IMR-90 (cell line): Measurements from ENCODE around the gene ASTN2. TPM values are rescaled to one million over a fixed set of nuclear protein-coding genes. Genes with fewer than 3 reads are reported as not detected.

Experiments used
- ATAC-seq: fragments of 200-7000 bp; cut with Tn5 transposase; 2 replicates; pipeline ENCODE4 v1.9.1; 2020; ENCODE audit warnings: low read depth, mild to moderate bottlenecking, moderate library complexity
- BruUV-seq: library from RNA; stranded (reverse); fragments of 400-500 nt; replicated peaks from 2 replicates; lab custom pipeline; 2021; lab: Mats Ljungman, UMichigan
- CTCF ChIA-PET: fragments of 300-600 bp; formaldehyde crosslinking; extraction: SDS; loops from one replicate; lab custom pipeline; 2021; ENCODE audit warnings: antibody characterized with exemption; lab: Yijun Ruan, JAX
- POLR2A ChIA-PET: fragments of 300-600 bp; sonication (Branson Sonifier 250); formaldehyde crosslinking; loops from one replicate; lab custom pipeline; 2022; ENCODE audit warnings: antibody characterized with exemption; ENCODE audit not compliant: unreplicated experiment; lab: Charles Lee
- DNase-seq: peaks from one replicate; pipeline ENCODE4 v3.0.0; 2013
- H2AFZ ChIP-seq: replicated peaks from 2 replicates; pipeline ENCODE3; 2013; ENCODE audit warnings: low read length, mild to moderate bottlenecking; ENCODE audit not compliant: poor library complexity
- H2AK5ac ChIP-seq: 2 replicates; pipeline ENCODE4 v1.6.1; 2013; ENCODE audit warnings: low read depth, low read length, inconsistent platforms
- H2AK9ac ChIP-seq: replicated peaks from 2 replicates; pipeline ENCODE3; 2013; ENCODE audit warnings: mild to moderate bottlenecking, low read depth, low read length, moderate library complexity; ENCODE audit not compliant: poor library complexity
- H2BK120ac ChIP-seq: 2 replicates; pipeline ENCODE4 v1.6.1; 2013; ENCODE audit warnings: low read depth, low read length, inconsistent platforms
- H2BK15ac ChIP-seq: 3 replicates; pipeline ENCODE4 v1.6.1; 2013; ENCODE audit warnings: low read depth, low read length, inconsistent platforms
- H2BK20ac ChIP-seq: 2 replicates; pipeline ENCODE4 v1.6.1; 2013; ENCODE audit warnings: low read depth, mild to moderate bottlenecking, inconsistent platforms, low read length, moderate library complexity
- H2BK5ac ChIP-seq: 2 replicates; pipeline ENCODE4 v1.6.1; 2013; ENCODE audit warnings: mild to moderate bottlenecking, low read depth, low read length, inconsistent platforms; ENCODE audit not compliant: poor library complexity, severe bottlenecking
- H3K14ac ChIP-seq: replicated peaks from 2 replicates; pipeline ENCODE4 v1.6.1; 2013; ENCODE audit warnings: low read depth, low read length, inconsistent platforms
- H3K18ac ChIP-seq: 2 replicates; pipeline ENCODE4 v1.6.1; 2013; ENCODE audit warnings: low read depth, low read length, control low read depth
- H3K23ac ChIP-seq: 2 replicates; pipeline ENCODE4 v1.6.1; 2013; ENCODE audit warnings: low read depth, low read length, inconsistent platforms
- H3K27ac ChIP-seq: 2 replicates; pipeline ENCODE4 v1.5.1; 2013; ENCODE audit warnings: mild to moderate bottlenecking, control low read depth, low read length; ENCODE audit not compliant: insufficient read depth
- H3K27me3 ChIP-seq: 2 replicates; pipeline ENCODE4 v1.6.1; 2013; ENCODE audit warnings: low read length; ENCODE audit not compliant: control insufficient read depth, insufficient read depth
- H3K36me3 ChIP-seq: 2 replicates; pipeline ENCODE4 v1.6.1; 2013; ENCODE audit warnings: low read length, mixed read lengths; ENCODE audit not compliant: control insufficient read depth, insufficient read depth
- H3K4ac ChIP-seq: 2 replicates; pipeline ENCODE4 v1.6.1; 2013; ENCODE audit warnings: low read depth, low read length, inconsistent platforms
- H3K4me1 ChIP-seq: 2 replicates; pipeline ENCODE4 v1.6.1; 2013; ENCODE audit warnings: low read length, mixed read lengths; ENCODE audit not compliant: control insufficient read depth, insufficient read depth
- H3K4me2 ChIP-seq: 2 replicates; pipeline ENCODE4 v1.6.1; 2013; ENCODE audit warnings: low read depth, mild to moderate bottlenecking, control low read depth, low read length, moderate library complexity
- H3K4me3 ChIP-seq: 2 replicates; pipeline ENCODE4 v1.5.1; 2013; ENCODE audit warnings: low read depth, mild to moderate bottlenecking, control low read depth, low read length, moderate library complexity; ENCODE audit not compliant: insufficient read depth
- H3K56ac ChIP-seq: 2 replicates; pipeline ENCODE4 v1.6.1; 2013; ENCODE audit warnings: low read length, inconsistent platforms; ENCODE audit not compliant: insufficient read depth; ENCODE audit errors: extremely low read depth
- H3K79me1 ChIP-seq, 2 experiments: 2 replicates each; pipeline ENCODE4 v1.6.1; 2013; ENCODE audit warnings: low read length in 2 of 2, inconsistent platforms in 1 of 2, low read depth in 1 of 2
- H3K9ac ChIP-seq: 2 replicates; pipeline ENCODE4 v1.6.1; 2013; ENCODE audit warnings: low read depth, low read length, control low read depth
- H3K9me1 ChIP-seq: 2 replicates; pipeline ENCODE4 v1.6.1; 2013; ENCODE audit warnings: low read length, inconsistent platforms; ENCODE audit not compliant: insufficient read depth
- H3K9me3 ChIP-seq: 2 replicates; pipeline ENCODE4 v1.6.1; 2013; ENCODE audit warnings: low read length; ENCODE audit not compliant: control insufficient read depth, insufficient read depth
- H4K20me1 ChIP-seq: 2 replicates; pipeline ENCODE4 v1.6.1; 2013; ENCODE audit warnings: low read length, inconsistent platforms; ENCODE audit not compliant: insufficient read depth
- H4K5ac ChIP-seq: 2 replicates; pipeline ENCODE4 v1.6.1; 2013; ENCODE audit warnings: mild to moderate bottlenecking, low read depth, low read length, control low read depth
- H4K8ac ChIP-seq, 2 experiments: 2 replicates each; pipeline ENCODE4 v1.6.1; 2013; ENCODE audit warnings: low read depth in 2 of 2, low read length in 2 of 2, control low read depth in 1 of 2, inconsistent platforms in 1 of 2
- H4K91ac ChIP-seq: 2 replicates; pipeline ENCODE4 v1.6.1; 2013; ENCODE audit warnings: low read depth, low read length, inconsistent platforms; ENCODE audit not compliant: insufficient read depth
- BHLHE40 ChIP-seq: fragments of 150-350 bp; IDR thresholded peaks from 2 replicates; pipeline ENCODE4 v1.6.1; 2016; ENCODE audit warnings: mild to moderate bottlenecking, low read depth, low read length
- CHD1 ChIP-seq: IDR thresholded peaks from 2 replicates; pipeline ENCODE4 v1.6.1; 2012; ENCODE audit warnings: low read depth, low read length, improper control_type of control experiment
- FOS ChIP-seq: fragments of 150-350 bp; IDR thresholded peaks from 2 replicates; pipeline ENCODE4 v1.6.1; 2016; ENCODE audit warnings: low read depth, low read length
- MAFK ChIP-seq: IDR thresholded peaks from 2 replicates; pipeline ENCODE4 v1.6.1; 2012; ENCODE audit warnings: low read depth, low read length, improper control_type of control experiment
- MAZ ChIP-seq: IDR thresholded peaks from 2 replicates; pipeline ENCODE4 v1.6.1; 2012; ENCODE audit warnings: low read depth, mild to moderate bottlenecking, low read length, improper control_type of control experiment, moderate library complexity, borderline replicate concordance
- NFE2L2 ChIP-seq: fragments of 150-350 bp; IDR thresholded peaks from 2 replicates; pipeline ENCODE4 v1.6.1; 2016; ENCODE audit warnings: low read depth, mild to moderate bottlenecking, low read length
- POLR2A ChIP-seq: IDR thresholded peaks from 2 replicates; pipeline ENCODE4 v1.6.1; 2012; ENCODE audit warnings: mild to moderate bottlenecking, low read depth, low read length
- WGBS, 2 experiments: methylation state at CpG; one replicate each; pipeline versions ENCODE4 v1.1.5 to v1.1.7; 2013; ENCODE audit warnings: missing lambda C conversion rate in 2 of 2; ENCODE audit not compliant: insufficient read length in 1 of 2; ENCODE audit errors: extremely low coverage in 2 of 2; 5-methylcytosine and 5-hydroxymethylcytosine counted together
- dilution Hi-C: fragments of 300-500 bp; cut with HindIII; formaldehyde crosslinking; loops from one replicate; pipeline ENCODE4 v1.14.3; 2018; ENCODE audit warnings: low sequenced_read_pairs; ENCODE audit not compliant: unreplicated experiment
- in situ Hi-C: fragments of 300-500 bp; cut with MboI; formaldehyde crosslinking; loops from 3 replicates; pipeline ENCODE4 v1.14.3; 2019; ENCODE audit warnings: low sequenced_read_pairs, inconsistent platforms, mixed read lengths
- intact Hi-C: fragments of 100-400 bp; cut with micrococcal nuclease; formaldehyde crosslinking; loops from 2 replicates; pipeline ENCODE4 v1.10.0; 2022
- polyA plus RNA-seq, 3 experiments: library from polyadenylated mRNA; depleted of rRNA; stranded (reverse); fragments of >200 nt; gene quantifications; 2 replicates each; pipeline ENCODE4 v1.2.3, GENCODE V29; 2012; ENCODE audit warnings: low replicate concordance in 1 of 3
- total RNA-seq: library from RNA; depleted of rRNA; stranded (reverse); fragments of >200 nt; gene quantifications from 2 replicates; pipeline ENCODE4 v1.2.3, GENCODE V29; 2012
- TF ChIP-seq, protein P1 (sequence below): fragments of 150-350 bp; IDR thresholded peaks from 2 replicates; pipeline ENCODE4 v1.6.1; 2017; ENCODE audit warnings: mild to moderate bottlenecking, antibody characterized with exemption, low read length, low read depth

Gene ASTN2
- total and polyA plus RNA-seq, 2 of the 4 experiments (the other 2 are of a cell fraction), result 3.8 to 6.8 TPM

DNA sequence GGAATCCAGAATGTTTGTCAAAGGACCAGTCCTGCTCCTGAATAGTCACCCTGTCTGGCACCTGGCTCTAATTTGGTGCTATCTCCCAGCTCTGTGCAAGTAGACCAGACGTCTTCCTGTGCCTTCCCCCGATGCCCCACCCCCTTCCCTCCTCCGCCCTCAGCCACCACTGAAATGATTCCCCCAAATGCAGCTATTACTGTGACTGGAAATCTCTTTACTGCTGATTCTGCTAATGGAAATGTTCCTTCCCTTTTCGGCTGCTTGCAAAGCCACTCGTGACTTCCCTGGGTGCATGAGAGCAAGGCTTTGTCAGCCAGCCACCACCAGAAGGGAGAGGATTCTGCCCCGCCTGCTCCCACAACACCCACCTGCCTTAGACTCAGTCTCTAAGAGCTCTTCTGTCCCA is 11.4 kb downstream of the ASTN2 start:
- DNase-seq, result no peak
- TF ChIP-seq MAFK (no peak), BHLHE40 (no peak), POLR2A (no peak), NFE2L2 (no peak), MAZ (no peak), FOS (no peak), CHD1 (no peak)
- TF ChIP-seq, protein P1, sequence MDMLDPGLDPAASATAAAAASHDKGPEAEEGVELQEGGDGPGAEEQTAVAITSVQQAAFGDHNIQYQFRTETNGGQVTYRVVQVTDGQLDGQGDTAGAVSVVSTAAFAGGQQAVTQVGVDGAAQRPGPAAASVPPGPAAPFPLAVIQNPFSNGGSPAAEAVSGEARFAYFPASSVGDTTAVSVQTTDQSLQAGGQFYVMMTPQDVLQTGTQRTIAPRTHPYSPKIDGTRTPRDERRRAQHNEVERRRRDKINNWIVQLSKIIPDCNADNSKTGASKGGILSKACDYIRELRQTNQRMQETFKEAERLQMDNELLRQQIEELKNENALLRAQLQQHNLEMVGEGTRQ, result no peak
- Histone ChIP-seq H2BK20ac (no peak overlapping the region), H3K27me3 (no peaks in the 10 kb centered on the region), H3K4me1 (no peaks in the 10 kb centered on the region), H2BK15ac (no peak overlapping the region), H3K9me1 (no peaks in the 10 kb centered on the region; the same call in 1 of the 2 replicates), H2BK5ac (no peak overlapping the region), H3K27ac (no peak overlapping the region), H3K9me3 (no peaks in the 10 kb centered on the region), H4K5ac (no peak overlapping the region), H3K18ac (no peak overlapping the region), H2AK9ac (no peak overlapping the region), H3K4ac (no peak overlapping the region), H2AFZ (no peak overlapping the region), H3K23ac (no peak overlapping the region), H3K4me3 (no peak overlapping the region), H3K36me3 (no peaks in the 10 kb centered on the region), H4K20me1 (no peaks in the 10 kb centered on the region), H3K14ac (no peak overlapping the region), H3K79me1 (no peaks in the 10 kb centered on the region), H2AK5ac (no peak overlapping the region), H4K91ac (no peak overlapping the region), H3K9ac (no peak overlapping the region), H3K4me2 (no peak overlapping the region), H2BK120ac (no peak overlapping the region), H4K8ac (no peak overlapping the region), H3K56ac (no peak overlapping the region)
- in situ Hi-C loops (no loop called here), dilution Hi-C loops (no loop called here), intact Hi-C loops (no loop called here)
- WGBS, 2 experiments, result 0% methylated on average over 2 of the region's 6 CpGs; no CpG with 5 or more reads in 1 of the 2 experiments
- POLR2A ChIA-PET, result no interaction called here
- no peak for ATAC-seq
- CTCF ChIA-PET, result no interaction called here
- no TSS peak for BruUV-seq
